Ovary (tissue), 3 donors: ENCODE data around the gene SLC12A8.

ENCODE experiments used
- CTCF ChIP-seq, 3 donors: fragments of 450-650 bp in 2 of 3; fragments of 200-600 bp in 1 of 3; IDR thresholded peaks; one replicate each; pipeline versions ENCODE4 v1.5.1 to v1.8.0; 2016 to 2022; ENCODE audit warnings: antibody characterized with exemption in 3 of 3, mild to moderate bottlenecking in 1 of 3
- EP300 ChIP-seq: sonication (generic); formaldehyde crosslinking; IDR thresholded peaks from one replicate; pipeline ENCODE4 v1.6.1; 2017; ENCODE audit warnings: antibody characterized with exemption
- donor health status: DM: no; HTN: no; CAD: no.

GRCh38 chr3:125179143-125179883 lies 33.2 kb downstream of the SLC12A8 start:
- TF ChIP-seq EP300 (no peak), CTCF (IDR thresholded peaks at IDR 0.05) (no peak)
